Measurements from ENCODE around the gene PRM2.

Gene PRM2

GRCh38 chr16:11319529-11320146 is 43.4 kb upstream of the PRM2 start:
- ChIA-PET POLR2A (ENCODE audit: low non-redundant PET) (interaction anchor here (0.7 kb wide), 1 partner anchor 16 kb away, joined by 8 read pairs; no protein-coding TSS in a partner anchor), CTCF (interaction anchor here (0.7 to 1.9 kb wide), 3 partner anchors 10 to 333 kb away, joined by 3 to 6 read pairs (median 3); no protein-coding TSS in a partner anchor)
- no peak overlapping the region for H3K27ac ChIP-seq
- TF ChIP-seq, protein P1, sequence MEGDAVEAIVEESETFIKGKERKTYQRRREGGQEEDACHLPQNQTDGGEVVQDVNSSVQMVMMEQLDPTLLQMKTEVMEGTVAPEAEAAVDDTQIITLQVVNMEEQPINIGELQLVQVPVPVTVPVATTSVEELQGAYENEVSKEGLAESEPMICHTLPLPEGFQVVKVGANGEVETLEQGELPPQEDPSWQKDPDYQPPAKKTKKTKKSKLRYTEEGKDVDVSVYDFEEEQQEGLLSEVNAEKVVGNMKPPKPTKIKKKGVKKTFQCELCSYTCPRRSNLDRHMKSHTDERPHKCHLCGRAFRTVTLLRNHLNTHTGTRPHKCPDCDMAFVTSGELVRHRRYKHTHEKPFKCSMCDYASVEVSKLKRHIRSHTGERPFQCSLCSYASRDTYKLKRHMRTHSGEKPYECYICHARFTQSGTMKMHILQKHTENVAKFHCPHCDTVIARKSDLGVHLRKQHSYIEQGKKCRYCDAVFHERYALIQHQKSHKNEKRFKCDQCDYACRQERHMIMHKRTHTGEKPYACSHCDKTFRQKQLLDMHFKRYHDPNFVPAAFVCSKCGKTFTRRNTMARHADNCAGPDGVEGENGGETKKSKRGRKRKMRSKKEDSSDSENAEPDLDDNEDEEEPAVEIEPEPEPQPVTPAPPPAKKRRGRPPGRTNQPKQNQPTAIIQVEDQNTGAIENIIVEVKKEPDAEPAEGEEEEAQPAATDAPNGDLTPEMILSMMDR (conservative IDR thresholded peaks at IDR 0.05; ENCODE audit: low read depth), result no peak
- DNase-seq (ENCODE audit: low spot score), result no peak

DNA sequence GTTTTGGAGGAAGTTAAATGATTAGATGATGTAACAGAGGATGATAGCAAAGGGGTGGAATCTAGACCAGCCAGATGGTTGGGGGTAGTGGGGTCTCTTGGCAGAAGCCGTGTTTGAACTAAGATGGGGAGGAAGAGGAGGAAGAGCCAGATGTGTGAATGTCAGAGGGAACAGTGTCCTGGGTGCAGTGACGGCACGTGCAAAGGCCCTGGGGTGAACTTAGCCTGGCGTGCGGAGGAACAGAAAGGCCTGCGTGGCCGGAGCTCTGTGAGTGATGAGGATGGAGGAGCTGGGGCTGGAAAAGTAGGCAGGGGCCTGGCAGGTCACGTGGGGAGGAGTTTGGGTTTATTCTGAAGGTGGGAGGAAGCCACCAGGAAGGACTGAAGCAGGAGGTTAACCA is 42.5 kb upstream of the PRM2 start:
- ChIA-PET POLR2A (ENCODE audit: low non-redundant PET) (no interaction called here), CTCF (interaction anchor here (0.6 to 1.9 kb wide), 2 partner anchors 21 to 773 kb away, joined by 3 to 6 read pairs; no protein-coding TSS in a partner anchor)
- DNase-seq (ENCODE audit: low spot score), result no peak
- TF ChIP-seq, protein P1 (conservative IDR thresholded peaks at IDR 0.05; ENCODE audit: low read depth), result no peak
- no peak overlapping the region for H3K27ac ChIP-seq

GRCh38 chr16:11316331-11317015 is 40.2 kb upstream of the PRM2 start:
- no peak overlapping the region for H3K27ac ChIP-seq
- no peak for DNase-seq (ENCODE audit: low spot score)
- POLR2A ChIA-PET (ENCODE audit: low non-redundant PET), result no interaction called here
- TF ChIP-seq, protein P1 (conservative IDR thresholded peaks at IDR 0.05; ENCODE audit: low read depth), result no peak
- CTCF ChIA-PET, result interaction anchor here (0.6 kb wide), 1 partner anchor 856 kb away, joined by 5 read pairs; no protein-coding TSS in a partner anchor

DNA sequence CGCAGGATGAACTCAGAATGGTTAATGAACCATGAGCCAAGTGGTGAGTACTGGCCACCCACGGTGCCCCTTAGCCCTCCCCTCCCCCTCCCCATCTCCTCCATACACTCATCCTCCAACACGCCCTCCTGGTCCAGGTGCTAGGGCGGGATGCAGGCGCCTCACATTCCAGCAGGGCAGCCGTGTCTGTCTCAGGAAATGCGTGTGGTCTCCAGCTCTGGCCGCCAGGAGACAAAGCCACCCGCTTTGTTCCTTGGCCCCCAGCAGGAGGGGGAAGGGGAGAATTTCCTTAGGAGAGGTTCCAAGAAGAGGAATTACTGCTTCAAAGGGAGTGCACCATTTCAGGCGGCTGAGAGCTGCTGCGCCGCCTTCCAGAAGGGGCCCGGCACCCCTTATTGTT is 39.2 kb upstream of the PRM2 start:
- TF ChIP-seq, protein P1 (conservative IDR thresholded peaks at IDR 0.05; ENCODE audit: low read depth), result no peak
- ChIA-PET POLR2A (ENCODE audit: low non-redundant PET) (no interaction called here), CTCF (no interaction called here)

GRCh38 chr16:11314309-11314894 is 38.1 kb upstream of the PRM2 start:
- CTCF ChIA-PET, result no interaction called here
- no peak for DNase-seq (ENCODE audit: low spot score)
- no peak overlapping the region for H3K27ac ChIP-seq
- TF ChIP-seq, protein P1 (conservative IDR thresholded peaks at IDR 0.05; ENCODE audit: low read depth), result no peak
- POLR2A ChIA-PET (ENCODE audit: low non-redundant PET), result no interaction called here

More for the DNA sequence above, 39.2 kb upstream of the PRM2 start:
- DNase-seq (ENCODE audit: low spot score), result no peak
- H3K27ac ChIP-seq, result no peak overlapping the region

- ChIA-PET POLR2A (ENCODE audit: low non-redundant PET) (no interaction called here), CTCF (interaction anchor here (0.7 kb wide), 1 partner anchor 14 kb away, joined by 3 read pairs; no protein-coding TSS in a partner anchor)
- H3K27ac ChIP-seq, result no peak overlapping the region
- TF ChIP-seq, protein P1 (conservative IDR thresholded peaks at IDR 0.05; ENCODE audit: low read depth), result no peak
- no peak for DNase-seq (ENCODE audit: low spot score)
Observed at GRCh38 chr16:11313493-11314308, 37.4 kb upstream of the PRM2 start.
